BJ (cell line): ENCODE data around the gene SEC23A. TPM values are rescaled to one million over a fixed set of nuclear protein-coding genes. Genes with fewer than 3 reads are reported as not detected.
A peak's percentile ranks its signal among the peaks of the same experiment; 100 is the strongest.
"Not testable (repeated sequence)": the region's sequence is repeated elsewhere in the genome, so short reads cannot be mapped to it uniquely, and the experiment has no call there.

ENCODE experiments used
- CTCF ChIA-PET: fragments of 350-600 bp; formaldehyde crosslinking; extraction: SDS; loops from one replicate; lab custom pipeline; 2021; ENCODE audit warnings: antibody characterized with exemption, inconsistent platforms; lab: Yijun Ruan, JAX
- POLR2A ChIA-PET: fragments of 300-600 bp; sonication (Branson Sonifier 250); formaldehyde crosslinking; extraction: SDS; loops from one replicate; lab custom pipeline; 2021; ENCODE audit warnings: antibody characterized with exemption; lab: Charles Lee
- DNase-seq: peaks from one replicate; pipeline ENCODE4 v3.0.0-alpha.2; 2011; ENCODE audit warnings: low read depth
- H3K27me3 ChIP-seq: 2 replicates; pipeline ENCODE4 v1.6.0; 2011; ENCODE audit warnings: low read length; ENCODE audit not compliant: control insufficient read depth, insufficient read depth
- H3K36me3 ChIP-seq: 2 replicates; pipeline ENCODE4 v1.5.1; 2011; ENCODE audit warnings: low read length; ENCODE audit not compliant: control insufficient read depth, insufficient read depth
- H3K4me3 ChIP-seq: 2 replicates; pipeline ENCODE4 v1.5.1; 2011; ENCODE audit warnings: low read depth, mild to moderate bottlenecking, control low read depth, low read length
- polyA plus RNA-seq: library from polyadenylated mRNA; depleted of rRNA; stranded (reverse); fragments of >200 nt; gene quantifications from 2 replicates; pipeline ENCODE4 v1.2.3, GENCODE V29; 2011
- TF ChIP-seq, protein P1 (sequence below): IDR thresholded peaks from 2 replicates; pipeline ENCODE4 v1.5.1; 2011; ENCODE audit warnings: low read depth, mild to moderate bottlenecking, control low read depth, inconsistent platforms, low read length, moderate library complexity; ENCODE audit not compliant: insufficient read depth

Gene SEC23A
- polyA plus RNA-seq, 1 experiment: 157 TPM

DNA sequence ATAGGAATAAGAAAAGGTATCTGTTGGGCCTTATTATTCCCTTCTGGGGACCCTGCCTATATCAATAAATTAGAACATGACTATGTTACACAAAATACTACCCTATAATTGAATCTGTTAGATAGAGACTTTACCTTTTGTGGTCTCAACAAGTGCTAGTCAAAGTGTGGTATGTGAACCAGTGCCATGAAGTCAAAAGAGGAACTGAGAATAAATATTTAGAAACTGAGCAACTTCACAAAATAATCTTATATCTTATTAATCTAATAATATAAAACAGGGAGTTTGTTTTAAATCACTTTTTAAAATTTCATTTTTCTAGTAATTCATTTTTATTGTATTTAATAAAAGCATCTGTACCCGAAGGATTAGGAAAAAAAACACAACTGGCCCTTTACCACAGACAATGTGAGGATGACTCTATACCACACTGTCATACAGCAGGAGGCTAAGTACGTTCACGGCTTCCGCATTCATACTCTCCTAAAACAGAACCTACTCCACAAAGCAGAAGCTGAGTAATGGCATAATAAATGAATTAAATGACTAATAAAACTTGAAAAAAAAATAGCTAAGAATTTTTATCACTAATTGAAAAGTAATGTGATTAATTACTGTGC lies 42.1 kb downstream of the SEC23A start:
- ChIA-PET CTCF (no interaction called here), POLR2A (interaction anchor here (0.6 kb wide), 1 partner anchor 43 kb away, joined by 7 read pairs; no protein-coding TSS in a partner anchor)
- no peak for DNase-seq
- peaks cover 9% of the 10 kb centered on the region for H3K36me3 ChIP-seq
- no peaks in the 10 kb centered on the region for H3K27me3 ChIP-seq
- TF ChIP-seq, protein P1, sequence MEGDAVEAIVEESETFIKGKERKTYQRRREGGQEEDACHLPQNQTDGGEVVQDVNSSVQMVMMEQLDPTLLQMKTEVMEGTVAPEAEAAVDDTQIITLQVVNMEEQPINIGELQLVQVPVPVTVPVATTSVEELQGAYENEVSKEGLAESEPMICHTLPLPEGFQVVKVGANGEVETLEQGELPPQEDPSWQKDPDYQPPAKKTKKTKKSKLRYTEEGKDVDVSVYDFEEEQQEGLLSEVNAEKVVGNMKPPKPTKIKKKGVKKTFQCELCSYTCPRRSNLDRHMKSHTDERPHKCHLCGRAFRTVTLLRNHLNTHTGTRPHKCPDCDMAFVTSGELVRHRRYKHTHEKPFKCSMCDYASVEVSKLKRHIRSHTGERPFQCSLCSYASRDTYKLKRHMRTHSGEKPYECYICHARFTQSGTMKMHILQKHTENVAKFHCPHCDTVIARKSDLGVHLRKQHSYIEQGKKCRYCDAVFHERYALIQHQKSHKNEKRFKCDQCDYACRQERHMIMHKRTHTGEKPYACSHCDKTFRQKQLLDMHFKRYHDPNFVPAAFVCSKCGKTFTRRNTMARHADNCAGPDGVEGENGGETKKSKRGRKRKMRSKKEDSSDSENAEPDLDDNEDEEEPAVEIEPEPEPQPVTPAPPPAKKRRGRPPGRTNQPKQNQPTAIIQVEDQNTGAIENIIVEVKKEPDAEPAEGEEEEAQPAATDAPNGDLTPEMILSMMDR: no peak
- no peak overlapping the region for H3K4me3 ChIP-seq

DNA sequence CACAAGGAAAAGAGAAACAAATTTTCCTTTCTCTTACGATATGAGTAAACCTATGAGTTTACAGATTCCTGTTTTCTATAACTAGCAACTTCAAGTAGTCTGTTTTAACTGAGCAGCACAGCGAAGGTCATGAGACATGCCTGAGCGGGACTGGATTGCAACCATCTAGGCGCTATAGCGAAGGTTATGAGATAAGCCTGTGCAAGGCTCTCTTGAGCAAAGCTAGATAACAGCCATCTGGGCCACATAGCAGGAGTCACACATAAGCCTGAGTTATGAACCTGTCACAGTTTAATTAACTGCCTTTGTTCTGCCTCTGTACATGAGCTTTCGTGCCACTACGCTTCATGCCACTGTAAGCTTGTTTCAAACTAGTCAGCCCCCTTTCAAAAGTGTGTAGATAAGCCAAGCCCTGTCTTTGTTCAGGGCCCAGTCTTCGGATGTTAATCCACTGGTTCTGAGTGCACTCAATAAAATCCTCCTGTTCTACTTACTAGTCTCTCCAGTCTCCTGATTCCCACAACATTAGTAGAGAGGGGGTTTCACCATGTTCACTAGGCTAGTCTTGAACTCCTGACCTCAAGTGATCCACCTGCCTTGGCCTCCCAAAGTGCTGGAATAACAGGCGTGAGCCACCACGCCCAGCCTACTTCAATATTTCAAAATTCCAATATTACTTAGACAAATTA lies 47.1 kb downstream of the SEC23A start:
- ChIA-PET CTCF (no interaction called here), POLR2A (no interaction called here)
- TF ChIP-seq, protein P1: no peak
- DNase-seq: no peak
- Histone ChIP-seq H3K36me3 (peaks cover 13% of the 10 kb centered on the region), H3K4me3 (no peak overlapping the region), H3K27me3 (no peaks in the 10 kb centered on the region)

DNA sequence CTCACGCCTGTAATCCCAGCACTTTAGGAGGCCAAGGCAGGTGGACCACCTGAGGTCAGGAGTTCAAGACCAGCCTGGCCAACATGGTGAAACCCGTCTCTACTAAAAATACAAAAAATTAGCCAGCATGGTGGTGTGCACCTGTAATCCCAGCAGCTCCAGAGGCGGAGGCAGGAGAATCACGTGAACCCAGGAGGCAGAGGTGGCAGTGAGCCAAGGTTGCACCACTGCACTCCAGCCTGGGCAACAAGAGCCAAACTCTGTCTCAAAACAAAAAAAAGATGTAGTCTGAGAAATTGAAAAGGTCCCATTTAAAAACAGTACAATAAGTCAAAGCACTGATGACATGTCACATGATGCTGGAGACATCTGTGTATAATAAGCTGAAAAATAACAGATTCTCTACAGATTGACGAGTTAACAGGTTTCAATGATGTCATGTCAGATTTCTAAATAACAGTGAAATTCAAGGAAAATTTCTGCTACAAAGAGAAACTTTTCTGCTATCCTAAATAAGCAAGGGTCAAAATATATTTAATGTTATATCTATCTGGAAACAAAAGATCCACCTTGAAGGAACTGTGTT lies 50.1 kb downstream of the SEC23A start:
- H3K27me3 ChIP-seq, DNase-seq, POLR2A ChIA-PET, H3K4me3 ChIP-seq: not testable (repeated sequence)
- CTCF ChIA-PET: interaction anchor here (1.5 kb wide), 1 partner anchor 37 kb away, joined by 3 read pairs; no protein-coding TSS in a partner anchor
- H3K36me3 ChIP-seq: peaks cover 17% of the 10 kb centered on the region

DNA sequence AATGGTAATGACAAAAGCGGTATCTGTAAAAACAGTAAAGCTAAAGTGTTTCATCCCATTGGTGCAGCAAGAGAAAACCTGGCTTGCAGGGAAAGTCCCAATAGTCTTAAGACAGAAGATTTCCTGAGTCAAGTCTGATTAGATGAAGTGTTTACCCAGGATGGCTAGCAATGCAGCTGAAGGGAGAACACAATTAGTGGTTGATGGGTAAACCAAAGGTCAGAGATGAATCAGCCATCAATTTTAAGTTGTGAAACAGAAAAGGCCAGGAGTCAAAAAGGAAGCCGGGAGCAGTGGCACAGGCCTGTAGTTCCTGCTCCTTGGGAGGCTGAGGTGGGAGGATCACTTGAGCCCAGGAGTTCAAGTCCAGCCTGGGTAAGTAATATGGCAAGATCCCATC lies 52.6 kb downstream of the SEC23A start:
- peak; percentile 35 for DNase-seq
- POLR2A ChIA-PET: no interaction called here
- TF ChIP-seq, protein P1: no peak
- H3K27me3 ChIP-seq: no peaks in the 10 kb centered on the region
- CTCF ChIA-PET: interaction anchor here (3.8 kb wide), 1 partner anchor 16 kb away, joined by 13 read pairs; no protein-coding TSS in a partner anchor
- H3K36me3 ChIP-seq: peaks cover 13% of the 10 kb centered on the region
- H3K4me3 ChIP-seq: no peak overlapping the region

DNA sequence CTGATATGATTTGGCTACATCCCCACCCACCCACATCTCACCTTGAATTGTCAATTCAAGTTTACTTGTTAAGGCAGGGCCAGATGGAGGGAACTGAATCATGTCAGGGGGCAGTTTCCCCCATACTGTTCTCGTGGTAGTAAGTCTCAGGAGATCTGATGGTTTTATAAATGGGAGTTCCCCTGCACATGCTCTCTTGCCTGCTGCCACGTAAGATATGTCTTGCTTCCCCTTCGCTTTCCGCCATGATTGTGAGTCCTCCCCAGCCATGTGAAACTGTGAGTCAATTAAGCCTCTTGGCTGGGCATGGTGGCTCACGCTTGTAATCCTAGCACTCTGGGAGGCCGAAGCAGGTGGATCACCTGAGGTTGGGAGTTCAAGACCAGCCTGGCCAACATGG lies 57.1 kb downstream of the SEC23A start:
- DNase-seq, H3K4me3 ChIP-seq, CTCF ChIA-PET, H3K27me3 ChIP-seq, POLR2A ChIA-PET: not testable (repeated sequence)
- peaks cover 11% of the 10 kb centered on the region for H3K36me3 ChIP-seq

DNA sequence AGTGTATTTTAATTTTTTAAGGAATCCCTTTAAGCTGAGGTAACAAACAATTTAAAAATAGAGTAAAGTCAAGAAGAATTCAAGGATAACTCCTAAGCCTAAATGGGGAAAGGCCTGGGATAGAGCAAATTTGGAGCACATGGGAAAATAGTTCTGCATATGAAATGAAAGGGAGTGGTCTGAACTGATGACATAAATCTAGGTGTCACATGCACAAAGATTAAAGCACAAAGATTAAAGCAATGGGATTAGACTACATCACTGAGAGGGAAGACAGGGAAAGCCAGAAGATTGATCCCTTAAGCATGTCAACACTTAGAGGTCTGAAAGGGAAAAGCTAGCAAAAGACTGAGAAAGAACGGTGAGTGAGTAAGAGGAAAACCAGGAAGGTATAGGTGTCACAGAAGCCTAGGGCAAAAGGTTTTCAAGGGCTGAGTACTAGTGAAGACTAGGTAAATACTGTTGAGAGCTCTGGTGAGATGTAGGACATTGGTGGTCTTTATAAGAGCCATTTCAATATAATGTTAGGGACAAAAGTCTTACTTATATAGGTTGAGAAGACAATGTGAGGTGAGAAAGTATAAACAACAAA lies 59.6 kb downstream of the SEC23A start:
- H3K27me3 ChIP-seq: no peaks in the 10 kb centered on the region
- TF ChIP-seq, protein P1: no peak
- H3K4me3 ChIP-seq: no peak overlapping the region
- no peak for DNase-seq
- H3K36me3 ChIP-seq: peaks cover 13% of the 10 kb centered on the region
- POLR2A ChIA-PET: no interaction called here
- CTCF ChIA-PET: interaction anchor here (0.7 to 1.2 kb wide), 3 partner anchors 9 to 282 kb away, joined by 3 read pairs; no protein-coding TSS in a partner anchor
